Left forelimb (tissue), 1 donor: ENCODE data around the gene FBXO30.
A peak's percentile ranks its signal among the peaks of the same experiment; 100 is the strongest.

ENCODE experiments used
- DNase-seq: peaks from one replicate; pipeline ENCODE4 v3.0.0-alpha.2; 2018; ENCODE audit warnings: low spot score

The FBXO30 gene, protein sequence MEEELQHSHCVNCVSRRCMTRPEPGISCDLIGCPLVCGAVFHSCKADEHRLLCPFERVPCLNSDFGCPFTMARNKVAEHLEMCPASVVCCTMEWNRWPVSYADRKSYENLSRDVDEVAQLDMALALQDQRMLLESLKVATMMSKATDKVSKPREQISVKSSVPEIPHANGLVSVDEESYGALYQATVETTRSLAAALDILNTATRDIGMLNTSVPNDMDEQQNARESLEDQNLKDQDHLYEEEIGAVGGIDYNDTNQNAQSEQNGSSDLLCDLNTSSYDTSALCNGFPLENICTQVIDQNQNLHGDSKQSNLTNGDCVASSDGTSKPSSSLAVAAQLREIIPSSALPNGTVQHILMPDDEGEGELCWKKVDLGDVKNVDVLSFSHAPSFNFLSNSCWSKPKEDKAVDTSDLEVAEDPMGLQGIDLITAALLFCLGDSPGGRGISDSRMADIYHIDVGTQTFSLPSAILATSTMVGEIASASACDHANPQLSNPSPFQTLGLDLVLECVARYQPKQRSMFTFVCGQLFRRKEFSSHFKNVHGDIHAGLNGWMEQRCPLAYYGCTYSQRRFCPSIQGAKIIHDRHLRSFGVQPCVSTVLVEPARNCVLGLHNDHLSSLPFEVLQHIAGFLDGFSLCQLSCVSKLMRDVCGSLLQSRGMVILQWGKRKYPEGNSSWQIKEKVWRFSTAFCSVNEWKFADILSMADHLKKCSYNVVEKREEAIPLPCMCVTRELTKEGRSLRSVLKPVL

GRCh38 chr6:145814501-145815308 is at the start of gene FBXO30:
FBXO30 (minus strand) TSS chr6:145814795; CDS start chr6:145806405, 8,390 bp downstream.
- peak; percentile 97 for DNase-seq

GRCh38 chr6:145863988-145864616 is 49.5 kb upstream of the FBXO30 start:
- no peak for DNase-seq

DNA sequence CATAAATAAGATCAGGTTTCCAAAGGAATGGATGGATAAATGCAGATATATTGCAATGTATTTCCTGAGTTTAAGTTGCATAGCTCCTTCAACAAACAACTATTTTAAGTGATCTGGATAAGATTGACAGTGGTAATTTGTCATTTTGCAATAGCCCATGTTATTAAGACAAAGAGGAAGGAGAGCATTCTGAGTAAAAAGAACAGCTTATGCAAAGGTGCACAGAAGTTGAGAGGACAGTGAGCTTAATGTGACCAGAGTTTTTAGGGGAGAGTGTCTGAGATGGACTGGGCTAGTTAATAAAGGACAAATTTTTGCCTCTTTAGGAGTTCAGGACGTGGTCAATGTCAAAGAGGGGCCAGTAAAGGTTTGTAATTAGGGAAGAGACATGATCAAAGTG is 48.8 kb upstream of the FBXO30 start:
- no peak for DNase-seq

- DNase-seq = no peak
Observed at GRCh38 chr6:145860562-145860961, 46.0 kb upstream of the FBXO30 start.

DNA sequence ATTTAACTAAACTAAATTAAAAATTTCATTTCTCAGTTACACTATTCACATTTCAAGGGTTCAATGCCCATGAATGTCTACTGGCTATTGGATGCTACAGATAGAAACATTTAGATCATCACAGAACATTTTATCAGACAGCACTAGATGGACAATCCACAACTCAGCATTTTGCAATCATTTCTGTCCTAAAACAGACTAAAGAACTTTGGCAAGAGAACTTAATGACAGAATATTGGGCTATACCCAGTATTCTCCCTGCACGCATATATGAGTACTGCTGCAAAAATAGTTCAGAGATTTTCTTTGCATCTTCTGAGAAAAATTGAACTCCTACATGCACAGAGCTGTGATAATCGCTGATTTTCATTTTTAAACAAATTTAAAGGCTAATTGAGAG is 36.1 kb upstream of the FBXO30 start:
- DNase-seq = no peak

DNA sequence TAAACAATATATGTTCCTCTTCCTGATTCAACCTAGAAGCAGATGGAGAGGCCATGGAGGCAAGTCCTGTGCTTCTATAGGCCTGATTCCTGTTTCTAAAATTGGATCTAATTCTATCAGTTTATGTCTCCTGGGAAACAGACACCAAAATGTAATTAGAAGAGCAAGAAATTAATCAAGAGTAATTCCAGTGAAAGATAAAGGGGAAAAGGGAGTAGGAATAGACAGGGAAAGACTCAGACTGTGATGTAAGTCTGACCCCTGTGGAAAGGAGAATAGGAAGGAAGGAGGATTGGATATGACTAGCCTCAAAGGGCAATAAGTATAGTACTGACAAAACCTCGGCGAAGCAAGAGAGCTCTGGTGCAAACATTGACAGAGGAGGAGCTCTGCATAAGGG is 33.9 kb upstream of the FBXO30 start:
- no peak for DNase-seq

DNA sequence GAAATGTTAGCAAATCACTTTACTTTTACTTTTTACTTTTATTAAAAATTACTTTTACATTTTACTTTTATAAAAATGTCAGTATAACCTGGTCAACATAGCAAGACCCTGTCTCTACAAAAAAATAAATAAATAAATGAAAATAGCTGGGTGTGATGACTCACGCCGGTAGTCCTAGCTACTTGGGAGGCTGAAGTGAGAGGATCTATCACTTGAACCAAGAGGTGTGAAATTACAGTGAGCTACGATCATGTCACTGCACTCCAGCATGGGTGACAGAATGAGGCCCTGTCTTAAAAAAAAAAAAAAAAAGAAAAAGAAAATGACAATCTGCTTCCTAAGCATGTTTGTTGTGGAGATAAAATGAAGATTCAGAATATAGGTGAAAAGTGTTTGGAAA is 31.0 kb upstream of the FBXO30 start:
- no peak for DNase-seq

GRCh38 chr6:145844933-145845540 is 30.4 kb upstream of the FBXO30 start:
- no peak for DNase-seq

GRCh38 chr6:145842693-145843546 is 28.3 kb upstream of the FBXO30 start:
- DNase-seq = no peak

DNA sequence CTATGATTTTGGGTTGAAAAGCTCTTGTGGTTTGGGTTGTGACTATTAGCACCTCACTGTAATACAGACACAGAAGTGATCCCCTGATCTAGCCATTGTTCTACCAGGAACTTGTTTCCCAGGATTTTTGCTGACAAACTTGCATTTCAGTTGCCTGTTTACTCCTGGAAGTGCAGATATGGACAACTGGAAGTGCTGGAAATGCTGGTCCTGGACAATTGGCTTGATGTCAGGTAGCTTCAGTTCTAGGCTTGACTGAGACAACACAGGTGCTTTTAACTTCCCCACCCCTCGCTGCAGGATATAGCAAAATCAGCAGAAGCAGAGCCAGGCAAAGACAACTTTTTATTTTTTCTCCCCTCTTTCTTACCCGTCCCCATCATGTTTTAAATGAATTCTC is 27.1 kb upstream of the FBXO30 start:
- no peak for DNase-seq

- DNase-seq = no peak
Observed at GRCh38 chr6:145839653-145840052, 25.1 kb upstream of the FBXO30 start.

DNA sequence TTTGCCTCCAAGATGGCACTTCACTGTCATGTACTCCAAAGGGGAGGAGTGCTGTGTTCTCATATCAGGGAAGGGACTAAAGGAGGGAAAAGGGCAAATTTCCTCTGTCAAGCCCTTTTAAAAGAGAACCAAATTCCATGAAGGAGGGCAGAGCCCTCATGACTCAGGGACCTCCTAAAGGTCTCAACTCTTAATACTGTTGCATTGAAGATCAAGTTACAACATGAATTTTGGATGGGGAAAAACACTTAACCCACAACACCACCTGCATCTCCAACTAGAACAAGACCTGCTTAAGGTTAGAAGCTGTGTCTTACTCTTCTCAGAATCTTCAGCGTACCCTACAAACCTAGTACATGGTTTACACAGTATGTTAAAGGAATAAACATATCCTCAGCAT is 23.7 kb upstream of the FBXO30 start:
- DNase-seq = no peak

- no peak for DNase-seq
Observed at GRCh38 chr6:145836772-145837171, 22.2 kb upstream of the FBXO30 start.

DNA sequence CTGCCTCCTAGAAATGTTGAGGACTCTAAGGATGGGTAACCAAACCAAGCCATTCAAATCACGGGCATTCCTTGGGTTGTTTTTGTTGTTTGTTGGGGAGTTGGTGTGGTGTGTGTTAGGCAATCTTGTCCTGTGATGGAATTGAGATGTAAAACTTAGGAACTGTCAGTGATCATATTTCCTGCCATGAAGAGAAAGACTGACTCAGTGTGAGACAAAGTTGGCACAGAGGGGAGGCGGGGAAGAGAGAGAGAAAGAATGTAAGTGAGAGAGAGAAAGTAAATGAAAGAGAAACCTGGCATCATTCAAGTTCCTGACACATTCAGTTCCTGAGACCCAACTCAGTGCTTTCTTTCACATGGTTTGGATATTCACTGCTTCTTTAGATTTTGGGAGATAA is 21.6 kb upstream of the FBXO30 start:
- DNase-seq = no peak

DNA sequence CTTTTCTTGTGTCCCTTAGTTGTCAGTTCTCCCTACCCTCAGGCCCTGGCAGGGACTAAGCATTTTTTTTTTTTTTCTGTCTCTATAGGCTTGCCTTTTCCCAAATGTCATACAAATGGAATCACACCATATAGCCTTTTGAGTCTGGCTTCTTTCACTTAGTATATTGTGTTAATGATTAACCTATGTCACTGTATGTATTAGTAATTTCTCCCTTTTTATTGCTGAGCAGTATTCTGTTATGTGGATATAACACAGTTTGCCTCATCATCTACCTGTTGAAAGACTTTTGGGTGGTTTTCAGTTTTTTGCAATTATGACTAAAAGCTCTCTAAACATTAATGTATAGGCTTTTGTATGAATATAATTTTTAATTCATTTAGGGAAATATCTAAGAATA is 16.0 kb upstream of the FBXO30 start:
- no peak for DNase-seq

DNA sequence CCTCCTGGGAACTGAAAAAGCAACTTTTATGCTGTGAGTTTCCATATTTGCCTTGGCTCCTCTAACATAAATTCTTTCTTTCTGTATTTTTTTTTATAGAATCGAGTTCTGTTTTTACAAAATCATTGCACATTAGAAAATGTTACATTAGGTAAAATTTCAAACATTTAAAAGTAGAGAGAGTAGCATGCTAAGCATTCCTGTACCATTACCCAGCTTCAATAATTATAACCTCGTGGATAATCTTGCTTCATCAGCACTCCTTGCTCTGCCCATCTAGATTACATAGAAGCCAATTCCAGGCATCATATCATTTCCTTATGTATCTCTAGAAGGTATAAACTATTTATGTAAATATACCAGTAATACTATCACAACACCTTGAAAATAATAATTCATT is 15.4 kb upstream of the FBXO30 start:
- no peak for DNase-seq

GRCh38 chr6:145829102-145829501 is 14.5 kb upstream of the FBXO30 start:
- no peak for DNase-seq

DNA sequence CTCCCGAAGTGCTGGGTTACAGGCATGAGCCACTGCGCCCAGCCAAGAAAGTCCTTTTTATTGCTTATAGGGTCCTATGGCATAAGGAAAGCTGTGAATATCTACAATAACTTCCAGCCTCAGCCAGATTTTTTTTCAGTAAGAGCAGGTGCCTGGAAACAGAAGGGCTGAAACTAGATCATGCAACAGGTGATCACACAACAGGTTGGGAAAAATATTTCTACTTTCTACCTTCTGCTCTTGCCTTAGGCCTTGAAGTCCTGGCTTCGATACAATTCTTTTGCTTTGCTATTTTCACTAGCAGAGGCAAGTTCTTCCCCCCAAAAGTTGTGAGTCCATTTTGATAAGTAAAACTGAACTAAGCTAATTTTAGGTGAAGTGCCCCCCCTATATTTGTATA is 9.7 kb upstream of the FBXO30 start:
- no peak for DNase-seq

GRCh38 chr6:145823328-145823944 is 8.8 kb upstream of the FBXO30 start:
- DNase-seq = no peak

GRCh38 chr6:145822456-145822855 is 7.9 kb upstream of the FBXO30 start:
- DNase-seq = no peak
